Left ventricle myocardium inferior (tissue), 1 donor: ENCODE measurements around the gene KCTD7. TPM values are rescaled to one million over a fixed set of nuclear protein-coding genes. Genes with fewer than 3 reads are reported as not detected.
"Not testable (repeated sequence)": the region's sequence is repeated elsewhere in the genome, so short reads cannot be mapped to it uniquely, and the experiment has no call there.

Experiments used
- DNase-seq: peaks from one replicate; pipeline ENCODE4 v3.0.0-alpha.2; 2020
- H3K27ac ChIP-seq: fragments of 200-600 bp; replicated peaks from 2 replicates; pipeline ENCODE4 v1.8.0; 2021
- H3K27me3 ChIP-seq: fragments of 200-600 bp; 2 replicates; pipeline ENCODE4 v1.8.0; 2021; ENCODE audit warnings: low read depth
- H3K36me3 ChIP-seq: fragments of 200-600 bp; 2 replicates; pipeline ENCODE4 v1.8.0; 2021
- H3K4me1 ChIP-seq: fragments of 200-600 bp; 2 replicates; pipeline ENCODE4 v1.8.0; 2021
- H3K4me3 ChIP-seq: fragments of 200-600 bp; 2 replicates; pipeline ENCODE4 v1.8.0; 2021; ENCODE audit warnings: mild to moderate bottlenecking, moderate library complexity
- H3K9me3 ChIP-seq: fragments of 200-600 bp; replicated peaks from 2 replicates; pipeline ENCODE4 v1.8.0; 2021
- intact Hi-C: fragments of 100-400 bp; cut with micrococcal nuclease; formaldehyde crosslinking; loops from one replicate; pipeline ENCODE4 v1.11.0; 2022
- total RNA-seq: library from RNA; stranded (reverse); fragmentation: NEBNext Ultra II Directional; extraction: Animal tissue kit (Norgen Biotek cat#: 25700); gene quantifications from one replicate; pipeline ENCODE4 v1.2.1, GENCODE V29; 2021
- TF ChIP-seq, protein P1 (sequence below): fragments of 200-600 bp; IDR thresholded peaks from 2 replicates; pipeline ENCODE4 v1.8.0; 2021; ENCODE audit warnings: antibody characterized with exemption, mild to moderate bottlenecking, borderline replicate concordance
- donor health status: DM: no; HTN: yes; CAD: no; lungs with severe emphysema.

KCTD7 gene
- total RNA-seq, 1 donor from 2014 or later = 10.8 TPM

DNA sequence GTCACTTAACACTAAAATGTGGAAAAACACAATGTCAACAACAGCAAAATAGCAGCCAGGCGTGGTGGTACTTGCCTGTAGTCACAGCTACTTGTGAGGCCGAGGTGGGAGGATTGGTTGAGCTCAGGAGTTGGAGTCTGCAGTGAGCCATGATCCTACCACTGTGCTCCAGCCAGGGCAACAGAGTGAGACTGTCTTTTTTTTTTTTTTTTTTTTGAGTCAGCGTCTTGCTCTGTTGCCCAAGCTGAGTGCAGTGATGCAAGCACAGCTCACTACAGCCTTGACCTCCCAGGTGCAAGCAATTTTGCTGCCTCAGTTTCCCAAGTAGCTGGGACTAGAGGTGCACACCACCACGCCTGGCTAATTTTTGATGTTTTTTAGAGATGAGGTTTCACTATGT, 6.1 kb downstream of the KCTD7 start:
- Histone ChIP-seq H3K4me1 (peaks cover 5% of the 10 kb centered on the region), H3K27ac (peak overlapping the region; percentile 29), H3K4me3 (no peak overlapping the region), H3K36me3 (peaks cover 57% of the 10 kb centered on the region), H3K9me3 (no peaks in the 10 kb centered on the region), H3K27me3 (no peaks in the 10 kb centered on the region)
- TF ChIP-seq, protein P1, sequence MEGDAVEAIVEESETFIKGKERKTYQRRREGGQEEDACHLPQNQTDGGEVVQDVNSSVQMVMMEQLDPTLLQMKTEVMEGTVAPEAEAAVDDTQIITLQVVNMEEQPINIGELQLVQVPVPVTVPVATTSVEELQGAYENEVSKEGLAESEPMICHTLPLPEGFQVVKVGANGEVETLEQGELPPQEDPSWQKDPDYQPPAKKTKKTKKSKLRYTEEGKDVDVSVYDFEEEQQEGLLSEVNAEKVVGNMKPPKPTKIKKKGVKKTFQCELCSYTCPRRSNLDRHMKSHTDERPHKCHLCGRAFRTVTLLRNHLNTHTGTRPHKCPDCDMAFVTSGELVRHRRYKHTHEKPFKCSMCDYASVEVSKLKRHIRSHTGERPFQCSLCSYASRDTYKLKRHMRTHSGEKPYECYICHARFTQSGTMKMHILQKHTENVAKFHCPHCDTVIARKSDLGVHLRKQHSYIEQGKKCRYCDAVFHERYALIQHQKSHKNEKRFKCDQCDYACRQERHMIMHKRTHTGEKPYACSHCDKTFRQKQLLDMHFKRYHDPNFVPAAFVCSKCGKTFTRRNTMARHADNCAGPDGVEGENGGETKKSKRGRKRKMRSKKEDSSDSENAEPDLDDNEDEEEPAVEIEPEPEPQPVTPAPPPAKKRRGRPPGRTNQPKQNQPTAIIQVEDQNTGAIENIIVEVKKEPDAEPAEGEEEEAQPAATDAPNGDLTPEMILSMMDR = no peak
- intact Hi-C loops = no loop called here
- DNase-seq = no peak

DNA sequence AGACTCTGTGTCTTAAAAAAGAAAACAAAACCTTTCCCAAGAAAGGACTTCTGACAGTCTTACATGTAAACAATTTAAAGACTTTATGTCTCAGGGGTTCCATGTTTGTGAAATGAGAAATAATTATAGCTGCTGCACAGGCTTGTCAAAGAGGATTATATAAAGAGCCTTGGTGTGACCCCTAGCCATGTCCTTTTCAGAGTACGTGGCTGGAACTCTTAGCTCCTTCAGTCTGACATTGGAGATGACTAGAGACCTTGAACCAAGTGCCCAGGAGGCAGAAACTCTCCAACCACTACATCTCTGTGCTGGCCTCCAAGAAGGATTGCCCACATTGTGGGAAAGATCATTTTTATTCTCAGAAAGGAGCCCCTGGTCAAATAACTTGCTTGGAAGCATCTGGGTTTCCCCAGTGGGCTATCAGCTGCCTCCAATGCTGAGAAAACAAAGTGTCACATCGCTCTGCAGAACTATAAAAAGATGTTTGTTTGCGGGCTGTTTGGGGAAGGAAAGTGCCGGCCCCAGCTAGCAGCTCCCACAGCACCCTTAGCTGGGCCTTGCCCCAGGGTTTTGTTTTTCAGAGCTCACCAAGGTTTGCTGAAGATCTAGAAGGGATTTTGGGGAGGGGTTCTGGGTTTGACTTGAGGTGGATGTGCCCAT, 6.8 kb downstream of the KCTD7 start:
- H3K27me3 ChIP-seq, H3K9me3 ChIP-seq, H3K4me3 ChIP-seq, intact Hi-C loops, DNase-seq, H3K4me1 ChIP-seq: not testable (repeated sequence)
- H3K27ac ChIP-seq = peak overlapping the region; percentile 40
- H3K36me3 ChIP-seq = peaks cover 63% of the 10 kb centered on the region

DNA sequence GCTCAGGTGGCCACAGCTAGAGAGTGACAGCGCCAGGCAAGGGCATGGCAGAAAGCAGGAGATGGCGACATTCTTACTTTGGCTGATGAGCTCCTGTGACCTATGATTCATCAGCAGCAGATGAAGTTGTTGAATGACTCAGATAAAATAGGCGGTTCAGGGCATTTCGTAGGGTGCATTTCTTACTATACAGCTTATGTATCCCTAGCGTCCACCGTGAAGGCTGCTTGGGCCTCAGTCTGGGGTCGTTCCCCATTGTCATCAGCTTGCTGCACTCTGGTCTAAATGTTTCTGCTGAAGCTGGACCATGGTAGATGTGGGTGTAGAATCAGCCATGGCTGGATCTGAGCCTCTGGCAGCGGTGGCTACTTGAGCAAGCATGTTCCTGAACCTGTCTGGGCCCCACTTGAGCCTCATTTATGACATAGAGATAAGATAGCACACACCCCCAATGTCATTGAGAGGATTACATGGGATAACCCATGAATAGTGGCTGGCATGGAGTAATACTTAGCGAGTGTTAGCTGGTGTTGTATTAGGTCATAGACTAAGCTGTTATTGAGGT, 7.4 kb downstream of the KCTD7 start:
- intact Hi-C loops, H3K27me3 ChIP-seq, H3K4me1 ChIP-seq, H3K4me3 ChIP-seq, H3K9me3 ChIP-seq, DNase-seq: not testable (repeated sequence)
- peak overlapping the region; percentile 40 for H3K27ac ChIP-seq
- peaks cover 69% of the 10 kb centered on the region for H3K36me3 ChIP-seq

DNA sequence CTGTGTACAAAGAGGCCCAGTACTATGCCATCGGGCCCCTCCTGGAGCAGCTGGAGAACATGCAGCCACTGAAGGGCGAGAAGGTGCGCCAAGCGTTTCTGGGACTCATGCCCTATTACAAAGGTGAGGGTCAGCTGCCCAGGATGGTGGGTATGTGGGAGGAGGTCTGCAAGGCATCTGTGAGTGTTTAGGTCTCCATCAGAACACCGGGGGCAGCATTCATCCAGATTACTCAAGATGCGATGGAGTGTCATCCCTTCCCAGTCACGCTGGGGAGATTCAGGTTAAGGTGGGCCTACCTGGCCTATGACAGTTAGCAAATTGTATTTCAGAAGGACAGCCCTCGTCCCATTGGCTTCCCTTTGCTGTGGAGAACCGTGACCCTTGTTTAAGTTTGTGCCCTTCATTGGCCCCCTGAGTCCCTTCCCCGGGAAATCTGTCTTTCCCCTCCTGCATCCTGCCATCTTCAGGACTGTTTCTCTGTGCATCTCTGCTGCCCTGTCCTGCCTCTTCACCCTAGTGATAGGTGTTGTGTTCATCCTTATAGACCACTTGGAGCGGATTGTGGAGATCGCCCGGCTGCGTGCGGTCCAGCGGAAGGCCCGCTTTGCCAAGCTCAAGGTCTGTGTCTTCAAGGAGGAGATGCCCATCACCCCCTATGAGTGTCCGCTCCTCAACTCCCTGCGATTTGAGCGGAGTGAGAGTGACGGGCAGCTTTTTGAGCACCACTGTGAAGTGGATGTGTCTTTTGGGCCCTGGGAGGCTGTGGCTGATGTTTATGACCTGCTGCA, 9.8 kb downstream of the KCTD7 start:
- Histone ChIP-seq H3K27me3 (no peaks in the 10 kb centered on the region), H3K27ac (no peak overlapping the region), H3K36me3 (peaks cover 86% of the 10 kb centered on the region), H3K9me3 (no peaks in the 10 kb centered on the region), H3K4me1 (peaks cover 18% of the 10 kb centered on the region), H3K4me3 (no peak overlapping the region)
- intact Hi-C loops = no loop called here
- TF ChIP-seq, protein P1 = no peak
- DNase-seq = no peak

DNA sequence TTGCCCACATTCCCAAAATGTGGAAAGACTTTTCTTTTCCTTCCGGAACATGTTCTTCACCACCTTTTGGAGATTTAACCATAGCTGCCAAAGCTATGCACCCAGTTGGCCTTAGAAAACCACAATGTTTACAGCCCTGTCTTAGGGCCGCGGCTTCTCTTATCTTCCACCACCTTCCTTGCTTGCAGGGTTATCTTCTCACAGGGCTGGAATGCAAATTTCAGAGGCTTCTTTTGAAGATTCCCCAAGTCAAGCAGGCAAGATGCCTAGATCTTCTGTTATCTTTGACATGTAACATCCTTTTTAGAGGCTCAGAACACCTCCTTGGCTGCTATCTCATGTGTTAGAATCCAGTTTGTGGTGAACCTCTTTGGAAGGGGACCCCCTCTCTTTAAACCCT, 11.1 kb downstream of the KCTD7 start:
- intact Hi-C loops = no loop called here
- H3K4me1 ChIP-seq = peaks cover 18% of the 10 kb centered on the region
- peaks cover 87% of the 10 kb centered on the region for H3K36me3 ChIP-seq
- H3K9me3 ChIP-seq = no peaks in the 10 kb centered on the region
- no peak overlapping the region for H3K27ac ChIP-seq
- TF ChIP-seq, protein P1 = no peak
- no peak overlapping the region for H3K4me3 ChIP-seq
- no peaks in the 10 kb centered on the region for H3K27me3 ChIP-seq
- DNase-seq = no peak

DNA sequence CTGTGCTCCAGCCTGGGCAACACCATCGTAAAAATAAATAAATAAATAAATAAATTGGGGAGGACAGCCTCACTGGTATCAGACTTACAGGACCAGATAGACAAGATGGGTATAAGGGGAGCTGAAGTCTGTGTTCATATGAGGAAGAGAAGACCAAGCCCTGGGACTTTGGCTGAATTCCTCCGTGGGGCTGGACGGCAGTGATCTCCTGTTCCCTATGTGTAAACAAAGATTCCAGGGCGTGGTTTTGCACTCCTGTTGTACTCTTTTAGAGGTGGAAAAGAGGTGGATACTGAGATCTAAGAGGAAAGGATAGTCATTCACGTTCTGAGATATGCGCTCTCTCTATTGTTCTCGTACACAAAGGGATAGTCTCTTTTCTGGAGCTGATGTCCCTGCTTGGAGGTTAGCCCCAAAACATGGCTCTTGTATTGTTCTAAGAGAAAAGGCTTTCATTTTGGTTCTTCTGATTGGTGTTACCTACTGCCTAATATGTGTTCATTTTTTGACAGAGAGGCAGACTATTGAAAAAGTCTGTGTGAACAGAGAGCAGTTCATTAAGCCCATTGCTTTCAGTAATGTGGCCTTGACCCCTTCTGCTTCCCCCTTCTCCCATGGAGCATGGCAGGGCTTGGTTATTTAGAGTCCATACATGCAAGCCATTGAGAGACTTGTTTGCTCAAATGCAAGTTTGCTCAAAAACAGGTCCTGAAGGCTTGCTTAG, 12.3 kb downstream of the KCTD7 start:
- Histone ChIP-seq H3K27ac (peak overlapping the region; percentile 46), H3K27me3 (no peaks in the 10 kb centered on the region), H3K4me1 (peaks cover 18% of the 10 kb centered on the region), H3K36me3 (peaks cover 92% of the 10 kb centered on the region), H3K9me3 (no peaks in the 10 kb centered on the region), H3K4me3 (no peak overlapping the region)
- DNase-seq = no peak
- TF ChIP-seq, protein P1 = no peak
- intact Hi-C loops = no loop called here
